Amniotic epithelial cell (primary cell): ENCODE results near the gene MUC3A.
A peak's percentile ranks its signal among the peaks of the same experiment; 100 is the strongest.
"Not testable (repeated sequence)": the region's sequence is repeated elsewhere in the genome, so short reads cannot be mapped to it uniquely, and the experiment has no call there.

Experiments
- DNase-seq: peaks from one replicate; pipeline ENCODE4 v3.0.0-alpha.2; 2010; ENCODE audit warnings: low read depth

Gene MUC3A

GRCh38 chr7:100949227-100949932 lies at the start of gene MUC3A:
Gene MUC3A, plus strand, starts transcription at chr7:100949534. Its CDS starts 91 bp downstream, at chr7:100949625.
- DNase-seq = no peak

GRCh38 chr7:100900978-100901377 lies 48.4 kb upstream of the MUC3A start:
- no peak for DNase-seq

GRCh38 chr7:100901921-100902332 lies 47.4 kb upstream of the MUC3A start:
- no peak for DNase-seq

- DNase-seq = no peak
Observed at GRCh38 chr7:100902638-100903037, 46.7 kb upstream of the MUC3A start.

- DNase-seq = no peak
Observed at GRCh38 chr7:100908512-100908911, 40.8 kb upstream of the MUC3A start.

GRCh38 chr7:100910443-100910842 lies 38.9 kb upstream of the MUC3A start:
- DNase-seq = not testable (repeated sequence)

- no peak for DNase-seq
Observed at GRCh38 chr7:100911484-100911883, 37.9 kb upstream of the MUC3A start.

GRCh38 chr7:100914208-100914878 lies 35.0 kb upstream of the MUC3A start:
- no peak for DNase-seq

- DNase-seq = no peak
Observed at GRCh38 chr7:100914879-100915447, 34.4 kb upstream of the MUC3A start.

GRCh38 chr7:100919335-100919734 lies 30.0 kb upstream of the MUC3A start:
- not testable (repeated sequence) for DNase-seq

GRCh38 chr7:100919779-100920437 lies 29.4 kb upstream of the MUC3A start:
- DNase-seq = not testable (repeated sequence)

GRCh38 chr7:100921039-100921438 lies 28.3 kb upstream of the MUC3A start:
- DNase-seq = no peak

- not testable (repeated sequence) for DNase-seq
Observed at GRCh38 chr7:100923616-100924015, 25.7 kb upstream of the MUC3A start.

- no peak for DNase-seq
Observed at GRCh38 chr7:100929808-100930174, 19.5 kb upstream of the MUC3A start.

GRCh38 chr7:100933734-100934133 lies 15.6 kb upstream of the MUC3A start:
- DNase-seq = no peak

GRCh38 chr7:100935381-100935780 lies 14.0 kb upstream of the MUC3A start:
- DNase-seq = not testable (repeated sequence)

GRCh38 chr7:100936167-100936566 lies 13.2 kb upstream of the MUC3A start:
- not testable (repeated sequence) for DNase-seq

GRCh38 chr7:100942045-100942774 lies 7.1 kb upstream of the MUC3A start:
- peak; percentile 62 for DNase-seq

- DNase-seq = no peak
Observed at GRCh38 chr7:100943693-100944092, 5.6 kb upstream of the MUC3A start.

- no peak for DNase-seq
Observed at GRCh38 chr7:100944138-100944537, 5.2 kb upstream of the MUC3A start.

- no peak for DNase-seq
Observed at GRCh38 chr7:100946111-100946510, 3.2 kb upstream of the MUC3A start.

- DNase-seq = no peak
Observed at GRCh38 chr7:100946766-100947365, 2.5 kb upstream of the MUC3A start.
